T-helper 17 cell (primary cell): ENCODE measurements around the gene SERHL2. TPM values are rescaled to one million over a fixed set of nuclear protein-coding genes. Genes with fewer than 3 reads are reported as not detected.
"Not testable (repeated sequence)": the region's sequence is repeated elsewhere in the genome, so short reads cannot be mapped to it uniquely, and the experiment has no call there.

Experiments used
- ATAC-seq: fragments of 150-1000 bp; cut with Tn5 transposase; 2 replicates; pipeline ENCODE4 v1.10.0; 2021; ENCODE audit warnings: mild to moderate bottlenecking, moderate library complexity
- DNase-seq, 3 donors: peaks; one replicate each; pipeline versions ENCODE4 v3.0.0 to v3.0.0-alpha.2; 2020 to 2021
- H3K9me3 ChIP-seq: one replicate; pipeline ENCODE4 v1.7.0; 2013; ENCODE audit warnings: low read length, mild to moderate bottlenecking; ENCODE audit not compliant: control insufficient read depth, poor library complexity, severe bottlenecking
- H3K27ac Mint-ChIP-seq: one replicate; pipeline ENCODE4 v1.8.0; 2022; ENCODE audit warnings: mild to moderate bottlenecking, moderate library complexity, mixed read lengths
- H3K27me3 Mint-ChIP-seq: one replicate; pipeline ENCODE4 v1.8.0; 2022; ENCODE audit warnings: mixed read lengths
- H3K36me3 Mint-ChIP-seq: one replicate; pipeline ENCODE4 v1.8.0; 2022; ENCODE audit warnings: low read depth, mixed read lengths
- H3K4me1 Mint-ChIP-seq: one replicate; pipeline ENCODE4 v1.8.0; 2022; ENCODE audit warnings: mild to moderate bottlenecking, mixed read lengths
- H3K4me3 Mint-ChIP-seq: one replicate; pipeline ENCODE4 v1.8.0; 2022; ENCODE audit warnings: mild to moderate bottlenecking, moderate library complexity, mixed read lengths
- total RNA-seq, 4 donors: library from RNA in 2 of 4; stranded (reverse) in 2 of 4; gene quantifications; one replicate each; pipeline ENCODE4 v1.2.3 and lab custom pipeline; 2022 to 2026

SERHL2 gene
- total RNA-seq, 2 donors from 2014 or later: 0.34 to 0.40 TPM

GRCh38 chr22:42585096-42585495 lies 31.3 kb downstream of the SERHL2 start:
- Mint-ChIP-seq H3K4me1 (peaks cover 9% of the 10 kb centered on the region), H3K4me3 (no peak overlapping the region), H3K27ac (peak overlapping the region; percentile 21), H3K27me3 (no peaks in the 10 kb centered on the region), H3K36me3 (peaks cover 8% of the 10 kb centered on the region)
- no peak for ATAC-seq
- no peaks in the 10 kb centered on the region for H3K9me3 ChIP-seq
- no peak for DNase-seq

- no peak overlapping the region for H3K4me3 Mint-ChIP-seq
- H3K36me3 Mint-ChIP-seq: peaks cover 8% of the 10 kb centered on the region
- peak overlapping the region; percentile 11 for H3K27ac Mint-ChIP-seq
- no peaks in the 10 kb centered on the region for H3K27me3 Mint-ChIP-seq
- no peak for ATAC-seq
- no peaks in the 10 kb centered on the region for H3K9me3 ChIP-seq
- H3K4me1 Mint-ChIP-seq: peaks cover 4% of the 10 kb centered on the region
- DNase-seq: no peak
Measured at GRCh38 chr22:42586381-42586780, 32.6 kb downstream of the SERHL2 start.

DNA sequence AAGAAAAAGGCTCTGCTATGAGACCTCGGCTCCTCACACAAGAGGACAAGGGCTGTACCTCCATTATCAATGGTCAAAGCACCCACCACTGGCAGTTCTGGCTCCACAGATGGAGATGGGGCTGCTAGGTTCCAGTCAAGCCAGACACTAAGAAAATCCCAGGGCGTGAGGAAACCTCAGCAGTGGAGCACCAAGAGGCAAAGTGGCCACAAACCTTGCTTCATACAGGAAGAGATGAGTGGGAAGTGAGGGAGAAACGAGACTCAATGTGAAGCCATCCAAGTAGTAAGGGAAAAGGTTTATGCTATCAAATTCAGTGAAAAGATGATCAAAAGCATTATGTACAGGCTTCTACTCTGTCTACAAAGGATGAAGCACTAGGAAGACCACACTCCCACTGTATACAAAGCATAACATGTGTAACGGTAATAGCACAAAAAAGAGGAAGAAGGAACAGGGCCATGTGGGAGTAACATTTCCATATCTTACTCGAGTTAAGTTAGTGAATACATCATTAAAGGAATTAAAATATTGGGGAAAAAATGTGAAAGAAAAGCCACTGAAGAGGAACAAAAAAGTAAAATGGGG lies 33.9 kb downstream of the SERHL2 start:
- Mint-ChIP-seq H3K27ac (no peak overlapping the region), H3K4me1 (no peaks in the 10 kb centered on the region), H3K36me3 (peaks cover 8% of the 10 kb centered on the region), H3K27me3 (no peaks in the 10 kb centered on the region), H3K4me3 (peak overlapping the region; percentile 47)
- H3K9me3 ChIP-seq: no peaks in the 10 kb centered on the region
- no peak for ATAC-seq
- DNase-seq: no peak

DNA sequence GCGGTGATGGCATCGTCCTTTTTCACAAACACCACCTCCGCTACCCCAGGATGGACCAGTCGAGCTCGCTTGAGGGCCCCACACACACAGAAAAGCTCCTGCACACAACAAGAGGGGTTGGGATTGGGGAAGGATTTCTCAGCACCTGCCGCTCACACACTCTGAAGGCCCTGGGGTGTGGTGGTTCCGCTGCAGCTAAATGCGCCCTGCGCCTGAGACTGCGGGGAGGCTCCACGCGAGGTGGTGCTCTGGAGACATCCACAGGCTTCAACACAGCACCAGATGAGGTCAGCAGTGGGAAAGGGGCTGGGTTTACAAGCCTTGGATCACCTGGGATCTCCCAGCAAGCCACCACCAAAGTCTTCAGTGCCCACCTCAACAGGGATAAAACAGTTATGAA lies 38.2 kb downstream of the SERHL2 start:
- no peak overlapping the region for H3K27ac Mint-ChIP-seq
- no peak for DNase-seq
- no peak for ATAC-seq
- H3K36me3 Mint-ChIP-seq: peaks cover 5% of the 10 kb centered on the region
- H3K4me1 Mint-ChIP-seq: no peaks in the 10 kb centered on the region
- no peak overlapping the region for H3K4me3 Mint-ChIP-seq
- H3K9me3 ChIP-seq: no peaks in the 10 kb centered on the region
- no peaks in the 10 kb centered on the region for H3K27me3 Mint-ChIP-seq

DNA sequence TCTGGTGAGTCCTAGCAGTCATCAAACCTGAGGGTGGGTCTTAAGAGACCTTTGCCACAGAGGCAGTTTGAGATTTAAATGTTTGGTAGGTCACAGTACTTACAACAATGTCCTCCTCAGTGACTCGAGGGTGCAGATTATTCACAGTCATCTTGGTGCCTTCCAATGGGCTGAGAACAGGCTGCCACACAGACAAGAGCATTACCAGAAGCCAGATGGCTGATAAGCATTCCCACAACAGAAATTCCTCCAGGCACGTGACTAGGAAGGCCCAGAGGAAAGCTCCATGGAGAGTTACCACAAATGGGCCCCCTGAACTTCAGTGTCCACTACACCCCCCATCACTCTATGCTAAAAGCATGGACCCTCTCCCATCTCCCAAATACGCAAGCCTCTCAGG lies 41.7 kb downstream of the SERHL2 start:
- ATAC-seq (no peak), DNase-seq (no peak)
- H3K27ac Mint-ChIP-seq: no peak overlapping the region
- H3K4me3 Mint-ChIP-seq: no peak overlapping the region
- H3K36me3 Mint-ChIP-seq: peaks cover 2% of the 10 kb centered on the region
- no peaks in the 10 kb centered on the region for H3K9me3 ChIP-seq
- H3K27me3 Mint-ChIP-seq: no peaks in the 10 kb centered on the region
- peaks cover 2% of the 10 kb centered on the region for H3K4me1 Mint-ChIP-seq

GRCh38 chr22:42596336-42596735 lies 42.6 kb downstream of the SERHL2 start:
- H3K4me1 Mint-ChIP-seq: peaks cover 2% of the 10 kb centered on the region
- H3K27ac Mint-ChIP-seq: no peak overlapping the region
- DNase-seq: no peak
- no peaks in the 10 kb centered on the region for H3K27me3 Mint-ChIP-seq
- no peaks in the 10 kb centered on the region for H3K9me3 ChIP-seq
- no peak for ATAC-seq
- no peak overlapping the region for H3K4me3 Mint-ChIP-seq
- H3K36me3 Mint-ChIP-seq: peaks cover 2% of the 10 kb centered on the region

DNA sequence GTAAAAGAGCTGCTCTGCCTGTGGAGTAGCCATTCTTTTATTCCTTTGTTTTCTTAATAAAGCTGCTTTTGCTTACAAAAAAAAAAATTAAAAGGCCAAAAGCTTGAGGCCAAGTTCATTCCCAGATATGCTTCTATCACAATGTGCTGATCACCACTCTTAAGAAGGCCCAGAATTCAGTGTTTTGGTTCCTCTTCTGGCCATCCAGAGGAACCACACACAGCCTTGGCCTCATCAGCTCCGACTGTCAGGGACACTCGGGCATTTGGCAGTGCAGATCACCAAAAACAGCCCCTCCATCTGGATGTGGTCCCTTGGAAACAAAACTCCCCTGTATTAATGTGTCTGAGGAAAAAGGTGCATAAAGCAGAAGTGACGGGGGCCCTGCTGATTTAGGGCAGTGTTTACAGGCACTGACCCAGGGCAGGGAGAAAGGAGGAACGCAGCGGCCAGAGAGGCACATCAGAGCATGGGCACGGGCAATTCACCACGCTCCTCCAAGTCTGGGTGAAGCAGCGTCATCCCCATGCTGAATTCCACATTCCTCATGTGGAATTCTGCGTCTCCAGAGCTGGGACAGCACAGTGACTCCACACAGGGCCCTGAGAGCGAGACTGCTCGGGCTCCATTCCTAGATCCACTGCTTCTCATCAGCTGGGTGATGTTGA lies 43.2 kb downstream of the SERHL2 start:
- ATAC-seq (no peak), DNase-seq (no peak)
- no peak overlapping the region for H3K27ac Mint-ChIP-seq
- no peaks in the 10 kb centered on the region for H3K27me3 Mint-ChIP-seq
- H3K36me3 Mint-ChIP-seq: peaks cover 2% of the 10 kb centered on the region
- H3K9me3 ChIP-seq: no peaks in the 10 kb centered on the region
- no peak overlapping the region for H3K4me3 Mint-ChIP-seq
- peaks cover 5% of the 10 kb centered on the region for H3K4me1 Mint-ChIP-seq

GRCh38 chr22:42601879-42602465 lies 48.2 kb downstream of the SERHL2 start:
- H3K27me3 Mint-ChIP-seq: no peaks in the 10 kb centered on the region
- H3K4me1 Mint-ChIP-seq: peaks cover 25% of the 10 kb centered on the region
- ATAC-seq (no peak), DNase-seq (no peak)
- H3K9me3 ChIP-seq: no peaks in the 10 kb centered on the region
- no peak overlapping the region for H3K27ac Mint-ChIP-seq
- H3K4me3 Mint-ChIP-seq: no peak overlapping the region
- H3K36me3 Mint-ChIP-seq: no peaks in the 10 kb centered on the region

- no peaks in the 10 kb centered on the region for H3K27me3 Mint-ChIP-seq
- H3K36me3 Mint-ChIP-seq: no peaks in the 10 kb centered on the region
- H3K4me1 Mint-ChIP-seq: peaks cover 25% of the 10 kb centered on the region
- ATAC-seq (no peak), DNase-seq (no peak)
- H3K9me3 ChIP-seq: no peaks in the 10 kb centered on the region
- no peak overlapping the region for H3K4me3 Mint-ChIP-seq
- H3K27ac Mint-ChIP-seq: no peak overlapping the region
Measured at GRCh38 chr22:42602470-42602869, 48.7 kb downstream of the SERHL2 start.

- ATAC-seq: no peak
- peaks cover 25% of the 10 kb centered on the region for H3K4me1 Mint-ChIP-seq
- H3K4me3 Mint-ChIP-seq: peak overlapping the region; percentile 36
- H3K27me3 Mint-ChIP-seq: no peaks in the 10 kb centered on the region
- peak overlapping the region; percentile 62 for H3K27ac Mint-ChIP-seq
- no peaks in the 10 kb centered on the region for H3K36me3 Mint-ChIP-seq
- no peaks in the 10 kb centered on the region for H3K9me3 ChIP-seq
- no peak for DNase-seq
Measured at GRCh38 chr22:42603427-42603826, 49.7 kb downstream of the SERHL2 start.

DNA sequence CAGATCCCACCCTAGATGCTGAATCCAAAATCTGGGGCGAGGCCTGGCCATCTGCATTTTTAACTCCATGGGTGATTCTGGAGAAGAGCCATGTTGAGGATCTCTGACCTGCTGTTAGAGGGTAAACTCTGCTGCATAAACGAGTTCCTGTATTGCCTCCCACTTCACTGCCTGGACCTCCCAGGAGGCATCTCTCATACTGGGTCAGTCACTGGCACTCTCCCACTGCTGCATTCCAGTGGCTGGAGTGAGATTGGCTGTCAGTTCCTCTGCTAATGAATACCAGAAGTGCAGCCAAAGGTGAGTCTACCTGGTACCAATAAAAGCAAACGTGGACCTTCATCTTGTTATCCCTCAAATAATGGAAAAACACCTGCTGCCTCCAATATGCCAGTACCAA lies 50.6 kb downstream of the SERHL2 start:
- no peaks in the 10 kb centered on the region for H3K36me3 Mint-ChIP-seq
- H3K4me3 Mint-ChIP-seq: no peak overlapping the region
- H3K27ac Mint-ChIP-seq: peak overlapping the region; percentile 53
- no peak for ATAC-seq
- no peak for DNase-seq
- H3K9me3 ChIP-seq: no peaks in the 10 kb centered on the region
- H3K27me3 Mint-ChIP-seq: no peaks in the 10 kb centered on the region
- H3K4me1 Mint-ChIP-seq: peaks cover 25% of the 10 kb centered on the region

DNA sequence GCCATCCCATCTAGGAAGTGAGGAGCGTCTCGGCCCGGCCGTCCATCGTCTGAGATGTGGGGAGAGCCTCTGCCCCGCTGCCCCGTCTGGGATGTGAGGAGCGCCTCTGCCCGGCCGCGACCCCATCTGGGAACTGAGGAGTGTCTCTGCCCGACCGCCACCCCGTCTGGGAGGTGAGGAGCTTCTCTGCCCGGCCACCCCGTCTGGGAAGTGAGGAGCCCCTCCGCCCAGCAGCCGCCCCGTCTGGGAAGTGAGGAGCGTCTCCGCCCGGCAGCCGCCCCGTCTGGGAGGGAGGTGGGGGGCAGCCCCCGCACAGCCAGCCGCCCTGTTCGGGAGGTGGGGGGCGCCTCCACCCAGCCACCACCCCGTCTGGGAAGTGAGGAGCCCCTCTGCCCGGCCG lies 53.9 kb downstream of the SERHL2 start:
- not testable (repeated sequence) for ATAC-seq, H3K9me3 ChIP-seq, DNase-seq, H3K36me3 Mint-ChIP-seq, H3K27me3 Mint-ChIP-seq, H3K4me3 Mint-ChIP-seq
- peaks cover 35% of the 10 kb centered on the region for H3K4me1 Mint-ChIP-seq
- peak overlapping the region; percentile 57 for H3K27ac Mint-ChIP-seq

DNA sequence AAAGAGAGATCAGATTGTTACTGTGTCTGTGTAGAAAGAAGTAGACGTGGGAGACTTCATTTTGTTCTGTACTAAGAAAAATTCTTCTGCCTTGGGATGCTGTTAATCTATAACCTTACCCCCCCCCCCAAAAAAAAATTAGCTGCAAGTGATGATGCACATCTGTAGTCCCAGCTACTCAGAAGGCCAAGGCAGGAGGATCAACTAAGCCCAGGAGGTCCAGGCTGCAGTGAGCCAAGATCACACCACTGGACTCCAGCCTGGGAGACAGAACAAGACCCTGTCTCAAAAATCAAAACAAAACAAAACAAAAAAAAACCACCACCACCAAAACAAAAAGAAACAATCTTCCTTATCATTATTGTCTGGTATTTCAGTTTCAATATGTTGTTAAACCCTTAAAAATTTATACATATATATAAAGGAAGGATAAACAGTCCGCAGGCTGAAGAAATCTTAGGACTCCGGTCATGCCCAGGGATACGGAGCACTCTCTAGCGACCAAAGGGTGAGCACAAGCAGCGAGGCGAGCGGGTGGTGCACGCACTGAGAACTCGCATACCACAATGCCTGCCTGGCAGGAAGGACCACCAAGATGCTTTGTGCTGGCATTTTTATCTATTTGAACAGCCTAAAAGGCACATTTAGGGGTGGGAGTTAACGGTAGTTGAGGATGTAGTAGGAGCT lies 54.5 kb downstream of the SERHL2 start:
- Mint-ChIP-seq H3K27ac (no peak overlapping the region), H3K36me3 (peaks cover 2% of the 10 kb centered on the region), H3K4me1 (peaks cover 35% of the 10 kb centered on the region), H3K27me3 (no peaks in the 10 kb centered on the region), H3K4me3 (no peak overlapping the region)
- ATAC-seq (no peak), DNase-seq (no peak)
- no peaks in the 10 kb centered on the region for H3K9me3 ChIP-seq
